Sigmoid colon (tissue), 7 donors: ENCODE results near the gene SLC5A1. TPM values are rescaled to one million over a fixed set of nuclear protein-coding genes. Genes with fewer than 3 reads are reported as not detected.

Source experiments
- DNase-seq: peaks from one replicate; pipeline ENCODE4 v3.0.0-alpha.2; 2019
- H3K27ac ChIP-seq, 4 donors: fragments of 200-600 bp; sonication (generic); one replicate each; pipeline ENCODE4 v1.5.1; 2016 to 2019; ENCODE audit warnings: mild to moderate bottlenecking in 1 of 4
- H3K27me3 ChIP-seq, 3 donors: fragments of 200-600 bp; sonication (generic); one replicate each; pipeline ENCODE4 v1.5.1; 2019; ENCODE audit warnings: mild to moderate bottlenecking in 1 of 3
- H3K36me3 ChIP-seq, 4 donors: fragments of 200-600 bp; sonication (generic); one replicate each; pipeline ENCODE4 v1.5.1; 2016 to 2019
- H3K4me1 ChIP-seq, 4 donors: fragments of 200-600 bp; sonication (generic); one replicate each; pipeline ENCODE4 v1.5.1; 2017 to 2019
- H3K4me3 ChIP-seq, 4 donors: fragments of 200-600 bp; sonication (generic); one replicate each; pipeline ENCODE4 v1.5.1; 2017 to 2019; ENCODE audit warnings: mild to moderate bottlenecking in 2 of 4, moderate library complexity in 1 of 4
- H3K9me3 ChIP-seq, 4 donors: fragments of 200-600 bp in 3 of 4; sonication (generic) in 3 of 4; one replicate each; pipeline versions ENCODE4 v1.5.1 to v1.6.1; 2013 to 2019
- EP300 ChIP-seq, 4 donors: sonication (generic); formaldehyde crosslinking; IDR thresholded peaks; one replicate each; pipeline ENCODE4 v1.6.1; 2017; ENCODE audit warnings: antibody characterized with exemption in 4 of 4
- POLR2A ChIP-seq, 2 donors: fragments of 450-650 bp; IDR thresholded peaks; one replicate each; pipeline ENCODE4 v1.6.1; 2016; ENCODE audit warnings: antibody characterized with exemption in 2 of 2, mild to moderate bottlenecking in 2 of 2, moderate library complexity in 2 of 2
- POLR2AphosphoS5 ChIP-seq, 4 donors: sonication (generic); formaldehyde crosslinking; IDR thresholded peaks; one replicate each; pipeline ENCODE4 v1.6.1; 2017; ENCODE audit warnings: antibody characterized with exemption in 4 of 4
- WGBS, 2 donors: extraction: QIAGEN DNeasy Blood & Tissue Kit; methylation state at CpG; one replicate each; pipeline ENCODE4 v1.1.7; 2013; 5-methylcytosine and 5-hydroxymethylcytosine counted together
- intact Hi-C: fragments of 100-400 bp; cut with DNase I; formaldehyde crosslinking; loops from one replicate; pipeline ENCODE4 v1.15.1; 2023
- polyA plus RNA-seq, 3 donors: library from polyadenylated mRNA; stranded (reverse); fragments of 200-250 nt; gene quantifications; one replicate each; pipeline ENCODE4 v1.2.3, GENCODE V29; 2013
- total RNA-seq, 4 donors: library from RNA; depleted of rRNA; stranded (reverse); fragments of >200 nt; gene quantifications; one replicate each; pipeline ENCODE4 v1.1.0, GENCODE V29; 2016
- TF ChIP-seq, protein P1 (sequence below), 4 experiments: fragments of 450-650 bp in 3 of 4; fragments of 200-600 bp in 1 of 4; IDR thresholded peaks; one replicate each; pipeline ENCODE4 v1.5.1; 2016 to 2019; ENCODE audit warnings: antibody characterized with exemption in 4 of 4, mild to moderate bottlenecking in 3 of 4, moderate library complexity in 2 of 4
- donor health status: healthy with polysubstance abuse.
- donor health status: Bipolar disorder and iron deficiency.
- donor health status: healthy.

Gene SLC5A1
- total and polyA plus RNA-seq, 7 donors: 2.4 to 28.8 (median 2.8) TPM; not detected in 4

DNA sequence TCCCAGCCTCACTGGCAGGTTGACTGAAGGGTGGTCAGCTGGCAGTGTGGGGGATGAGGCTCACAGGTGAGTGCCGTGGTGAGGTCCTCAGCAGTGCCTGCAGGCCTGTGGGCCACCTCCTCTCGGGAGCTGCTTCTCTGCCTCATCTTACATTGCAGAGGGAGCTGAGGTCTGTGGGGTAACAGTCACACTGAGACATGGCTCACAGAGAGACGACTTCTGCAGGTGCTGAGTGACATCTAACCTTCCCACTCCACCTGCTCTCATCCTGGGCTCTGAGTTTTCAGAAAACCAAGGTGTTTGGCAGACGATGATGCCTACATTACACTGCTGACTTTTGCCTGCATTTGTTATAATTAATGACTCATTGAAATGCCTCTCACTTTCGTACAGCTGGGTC, 8.8 kb upstream of the SLC5A1 start:
- H3K27me3 ChIP-seq: no peaks in the 10 kb centered on the region
- 76 to 81% methylated on average over 5 of the region's 5 CpGs for WGBS, 2 donors
- H3K4me3 ChIP-seq: no peak overlapping the region
- no peaks in the 10 kb centered on the region for H3K9me3 ChIP-seq
- intact Hi-C loops: no loop called here
- no peaks in the 10 kb centered on the region for H3K4me1 ChIP-seq
- H3K36me3 ChIP-seq: no peaks in the 10 kb centered on the region
- DNase-seq: no peak
- no peak overlapping the region for H3K27ac ChIP-seq
- no peak for TF ChIP-seq POLR2A (IDR thresholded peaks at IDR 0.05)
- TF ChIP-seq, protein P1, sequence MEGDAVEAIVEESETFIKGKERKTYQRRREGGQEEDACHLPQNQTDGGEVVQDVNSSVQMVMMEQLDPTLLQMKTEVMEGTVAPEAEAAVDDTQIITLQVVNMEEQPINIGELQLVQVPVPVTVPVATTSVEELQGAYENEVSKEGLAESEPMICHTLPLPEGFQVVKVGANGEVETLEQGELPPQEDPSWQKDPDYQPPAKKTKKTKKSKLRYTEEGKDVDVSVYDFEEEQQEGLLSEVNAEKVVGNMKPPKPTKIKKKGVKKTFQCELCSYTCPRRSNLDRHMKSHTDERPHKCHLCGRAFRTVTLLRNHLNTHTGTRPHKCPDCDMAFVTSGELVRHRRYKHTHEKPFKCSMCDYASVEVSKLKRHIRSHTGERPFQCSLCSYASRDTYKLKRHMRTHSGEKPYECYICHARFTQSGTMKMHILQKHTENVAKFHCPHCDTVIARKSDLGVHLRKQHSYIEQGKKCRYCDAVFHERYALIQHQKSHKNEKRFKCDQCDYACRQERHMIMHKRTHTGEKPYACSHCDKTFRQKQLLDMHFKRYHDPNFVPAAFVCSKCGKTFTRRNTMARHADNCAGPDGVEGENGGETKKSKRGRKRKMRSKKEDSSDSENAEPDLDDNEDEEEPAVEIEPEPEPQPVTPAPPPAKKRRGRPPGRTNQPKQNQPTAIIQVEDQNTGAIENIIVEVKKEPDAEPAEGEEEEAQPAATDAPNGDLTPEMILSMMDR (IDR thresholded peaks at IDR 0.05): no peak
- TF ChIP-seq POLR2AphosphoS5 (IDR thresholded peaks at IDR 0.05): no peak
- TF ChIP-seq EP300 (IDR thresholded peaks at IDR 0.05): no peak

- TF ChIP-seq, protein P1 (IDR thresholded peaks at IDR 0.05): no peak
- no peak for TF ChIP-seq POLR2A (IDR thresholded peaks at IDR 0.05)
- no peak for TF ChIP-seq EP300 (IDR thresholded peaks at IDR 0.05)
- TF ChIP-seq POLR2AphosphoS5 (IDR thresholded peaks at IDR 0.05): no peak
- 83 to 88% methylated on average over 6 of the region's 6 CpGs for WGBS, 2 donors
- intact Hi-C loops: no loop called here
Measured at GRCh38 chr22:32037236-32037635, 5.8 kb upstream of the SLC5A1 start.

DNA sequence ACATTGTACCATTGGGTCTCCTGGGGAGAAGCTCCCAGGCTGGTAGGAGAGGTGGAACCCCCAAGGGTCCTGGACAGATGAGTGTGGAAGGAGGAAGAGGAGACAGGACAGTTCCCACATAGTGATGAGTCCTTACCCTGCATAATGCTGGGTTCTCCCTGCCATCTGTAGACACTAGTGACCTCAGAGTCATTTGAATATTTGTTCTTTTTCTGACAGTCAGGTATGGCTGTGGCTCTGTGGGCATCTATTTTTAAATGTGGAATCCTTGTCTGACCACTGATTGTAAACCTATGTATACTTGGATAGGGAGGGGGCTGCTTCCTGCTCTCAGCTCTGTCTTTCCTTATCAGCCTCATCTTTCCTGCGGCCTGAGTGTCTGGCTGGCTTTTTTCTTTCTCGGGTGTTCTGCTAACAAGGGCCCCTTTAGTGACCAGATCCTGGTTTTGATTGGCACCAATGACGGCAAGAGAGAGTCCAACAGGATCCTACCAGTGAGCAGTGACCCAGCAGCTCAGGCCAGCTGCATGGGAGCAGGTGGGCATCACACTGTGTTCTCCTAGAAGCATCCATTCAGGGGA, 2.6 kb upstream of the SLC5A1 start:
- Histone ChIP-seq H3K36me3 (no peaks in the 10 kb centered on the region), H3K27ac (no peak overlapping the region), H3K27me3 (peaks cover 0 to 33% (median 17%) of the 10 kb centered on the region in 3 donors), H3K4me1 (no peaks in the 10 kb centered on the region), H3K4me3 (no peak overlapping the region), H3K9me3 (no peaks in the 10 kb centered on the region)
- WGBS, 2 donors: 44 to 62% methylated on average over 3 of the region's 3 CpGs
- intact Hi-C loops: no loop called here
- TF ChIP-seq, protein P1 (IDR thresholded peaks at IDR 0.05): no peak
- TF ChIP-seq POLR2A (IDR thresholded peaks at IDR 0.05) (no peak), EP300 (IDR thresholded peaks at IDR 0.05) (no peak), POLR2AphosphoS5 (IDR thresholded peaks at IDR 0.05) (no peak)
- DNase-seq: no peak

More at GRCh38 chr22:32037236-32037635, 5.8 kb upstream of the SLC5A1 start:
- no peak for DNase-seq
- peaks cover 0 to 18% (median 5%) of the 10 kb centered on the region in 3 donors for H3K27me3 ChIP-seq
- no peaks in the 10 kb centered on the region for H3K36me3 ChIP-seq
- H3K9me3 ChIP-seq: no peaks in the 10 kb centered on the region
- no peaks in the 10 kb centered on the region for H3K4me1 ChIP-seq
- no peak overlapping the region for H3K27ac ChIP-seq
- H3K4me3 ChIP-seq: no peak overlapping the region

GRCh38 chr22:32043391-32043790, 330 bp downstream of the SLC5A1 start:
- 7 to 54% methylated on average over 9 of the region's 9 CpGs for WGBS, 2 donors
- no peak overlapping the region for H3K27ac ChIP-seq
- H3K9me3 ChIP-seq: no peaks in the 10 kb centered on the region
- intact Hi-C loops: no loop called here
- H3K36me3 ChIP-seq: no peaks in the 10 kb centered on the region
- DNase-seq: no peak
- H3K4me1 ChIP-seq: no peaks in the 10 kb centered on the region
- H3K4me3 ChIP-seq: no peak overlapping the region
- H3K27me3 ChIP-seq: peaks cover 0 to 33% (median 17%) of the 10 kb centered on the region in 3 donors
- TF ChIP-seq POLR2AphosphoS5 (IDR thresholded peaks at IDR 0.05) (no peak), POLR2A (IDR thresholded peaks at IDR 0.05) (no peak), EP300 (IDR thresholded peaks at IDR 0.05) (no peak)
- TF ChIP-seq, protein P1 (IDR thresholded peaks at IDR 0.05): no peak

DNA sequence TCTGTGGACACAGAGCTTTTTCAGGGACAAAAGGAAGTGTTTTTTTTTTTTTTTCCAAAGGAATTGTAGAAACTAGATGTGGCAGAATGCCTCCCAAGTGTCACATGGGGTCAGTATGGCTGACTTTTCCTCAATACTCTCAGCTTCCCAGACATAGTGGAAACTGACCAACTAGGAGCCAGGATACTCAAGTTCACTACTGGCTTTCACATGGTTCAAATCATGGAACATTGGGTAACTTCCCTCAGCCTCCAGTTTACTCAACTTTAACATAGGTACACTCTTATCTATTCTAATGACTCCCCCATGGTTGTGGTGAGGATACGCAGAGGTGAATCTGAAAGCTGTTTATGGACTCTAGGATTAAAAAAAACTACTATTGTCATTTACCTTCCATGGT, 1.4 kb downstream of the SLC5A1 start:
- Histone ChIP-seq H3K9me3 (no peaks in the 10 kb centered on the region), H3K4me3 (no peak overlapping the region), H3K36me3 (no peaks in the 10 kb centered on the region), H3K27me3 (peaks cover 0 to 33% (median 17%) of the 10 kb centered on the region in 3 donors), H3K4me1 (no peaks in the 10 kb centered on the region), H3K27ac (no peak overlapping the region)
- intact Hi-C loops: no loop called here
- no peak for TF ChIP-seq POLR2A (IDR thresholded peaks at IDR 0.05)
- TF ChIP-seq, protein P1 (IDR thresholded peaks at IDR 0.05): no peak
- TF ChIP-seq EP300 (IDR thresholded peaks at IDR 0.05): no peak
- TF ChIP-seq POLR2AphosphoS5 (IDR thresholded peaks at IDR 0.05): no peak
- 26 to 68% methylated on average over 1 of the region's 1 CpG for whole genome bisulfite sequencing, 2 donors
- DNase-seq: no peak
